Mesendoderm (in vitro differentiated cells): Measurements from ENCODE around the gene TLE6.
"Not testable (repeated sequence)": the region's sequence is repeated elsewhere in the genome, so short reads cannot be mapped to it uniquely, and the experiment has no call there.

Experiments
- DNase-seq: peaks from one replicate; pipeline ENCODE4 v3.0.0; 2013
- H2AK5ac ChIP-seq: 2 replicates; pipeline ENCODE4 v1.6.1; 2013; ENCODE audit warnings: low read length, inconsistent platforms
- H2BK120ac ChIP-seq: 2 replicates; pipeline ENCODE4 v1.6.1; 2013; ENCODE audit warnings: low read depth, mild to moderate bottlenecking, low read length, moderate library complexity, mixed read lengths
- H2BK15ac ChIP-seq: replicated peaks from 2 replicates; pipeline ENCODE4 v1.6.1; 2013; ENCODE audit warnings: low read depth, mild to moderate bottlenecking, moderate library complexity
- H2BK5ac ChIP-seq: 2 replicates; pipeline ENCODE4 v1.6.1; 2013; ENCODE audit warnings: low read length, inconsistent platforms
- H3K18ac ChIP-seq: 2 replicates; pipeline ENCODE4 v1.6.1; 2013; ENCODE audit warnings: mild to moderate bottlenecking, low read length, mixed read lengths
- H3K23ac ChIP-seq: one replicate; pipeline ENCODE4 v1.6.1; 2013; ENCODE audit warnings: low read length
- H3K27ac ChIP-seq: 2 replicates; pipeline ENCODE4 v1.5.1; 2013; ENCODE audit warnings: low read depth, mild to moderate bottlenecking, inconsistent platforms, low read length, moderate library complexity
- H3K27me3 ChIP-seq: 2 replicates; pipeline ENCODE4 v1.6.1; 2013; ENCODE audit warnings: low read length, control low read depth, mild to moderate bottlenecking, inconsistent platforms; ENCODE audit not compliant: insufficient read depth, poor library complexity
- H3K36me3 ChIP-seq: 2 replicates; pipeline ENCODE4 v1.6.1; 2013; ENCODE audit warnings: low read length, inconsistent platforms; ENCODE audit not compliant: control insufficient read depth, insufficient read depth
- H3K4ac ChIP-seq: one replicate; pipeline ENCODE4 v1.6.1; 2013; ENCODE audit warnings: low read depth, mild to moderate bottlenecking, low read length, moderate library complexity
- H3K4me1 ChIP-seq: 2 replicates; pipeline ENCODE4 v1.6.1; 2013; ENCODE audit warnings: low read depth, low read length, inconsistent platforms; ENCODE audit not compliant: control insufficient read depth
- H3K4me2 ChIP-seq: 2 replicates; pipeline ENCODE4 v1.6.1; 2013; ENCODE audit warnings: low read length
- H3K4me3 ChIP-seq: 2 replicates; pipeline ENCODE4 v1.5.1; 2013; ENCODE audit warnings: mild to moderate bottlenecking, low read length
- H3K56ac ChIP-seq: one replicate; pipeline ENCODE4 v1.6.1; 2013; ENCODE audit warnings: low read length
- H3K79me1 ChIP-seq: 2 replicates; pipeline ENCODE4 v1.6.1; 2013; ENCODE audit warnings: low read length, inconsistent platforms
- H3K79me2 ChIP-seq: 2 replicates; pipeline ENCODE4 v1.6.1; 2013; ENCODE audit warnings: mild to moderate bottlenecking, low read length; ENCODE audit not compliant: control insufficient read depth, insufficient read depth
- H3K9ac ChIP-seq: 2 replicates; pipeline ENCODE4 v1.6.1; 2013; ENCODE audit warnings: low read length, inconsistent platforms
- H4K5ac ChIP-seq: one replicate; pipeline ENCODE4 v1.6.1; 2013; ENCODE audit warnings: low read length
- H4K8ac ChIP-seq: one replicate; pipeline ENCODE4 v1.6.1; 2013; ENCODE audit warnings: low read depth, mild to moderate bottlenecking, control low read depth, low read length, moderate library complexity
- WGBS: extraction: QIAGEN DNeasy Blood & Tissue Kit; methylation state at CpG from one replicate; pipeline ENCODE4 v1.1.7; 2013; ENCODE audit warnings: low lambda C conversion rate, missing lambda C conversion rate; ENCODE audit not compliant: insufficient coverage; ENCODE audit errors: extremely low coverage; 5-methylcytosine and 5-hydroxymethylcytosine counted together

TLE6 gene

DNA sequence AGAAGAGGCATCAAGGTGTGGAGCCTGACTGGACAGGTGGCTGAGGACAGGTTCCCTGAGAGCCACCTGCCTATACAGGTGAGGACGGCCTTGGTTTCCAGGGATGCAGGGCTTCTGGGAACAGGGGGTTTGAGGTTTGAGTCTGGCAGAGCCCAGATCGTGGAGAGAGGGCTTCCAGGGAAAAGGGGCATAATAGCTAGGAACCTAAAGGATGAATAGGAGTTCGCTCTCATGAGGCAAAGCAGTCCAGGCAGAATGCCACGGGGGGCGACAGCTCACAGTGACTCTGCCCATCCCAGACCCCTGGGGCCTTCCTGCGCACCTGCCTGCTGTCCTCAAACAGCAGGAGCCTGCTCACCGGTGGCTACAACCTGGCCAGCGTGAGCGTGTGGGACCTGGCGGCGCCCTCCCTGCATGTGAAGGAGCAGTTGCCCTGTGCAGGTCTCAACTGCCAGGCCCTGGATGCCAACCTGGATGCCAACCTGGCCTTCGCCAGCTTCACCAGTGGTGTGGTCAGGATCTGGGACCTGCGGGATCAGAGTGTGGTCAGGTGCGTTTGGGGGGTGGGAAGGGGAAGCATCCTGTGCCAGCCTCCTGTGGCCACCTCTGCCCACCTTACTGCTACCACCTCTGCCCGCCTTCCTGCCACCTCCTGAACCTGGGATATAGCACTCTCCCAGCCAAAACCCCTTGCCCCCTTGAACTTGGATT, 12.0 kb downstream of the TLE6 start:
- Histone ChIP-seq H2BK5ac (no peak overlapping the region), H4K5ac (no peak overlapping the region), H3K27ac (no peak overlapping the region), H2BK15ac (no peak overlapping the region), H2BK120ac (no peak overlapping the region), H4K8ac (no peak overlapping the region), H3K18ac (no peak overlapping the region), H3K4me2 (no peak overlapping the region), H2AK5ac (no peak overlapping the region), H3K27me3 (peaks cover 4% of the 10 kb centered on the region), H3K4me3 (no peak overlapping the region), H3K9ac (no peak overlapping the region), H3K23ac (no peak overlapping the region), H3K36me3 (no peaks in the 10 kb centered on the region), H3K79me1 (no peaks in the 10 kb centered on the region), H3K56ac (no peak overlapping the region), H3K4me1 (no peaks in the 10 kb centered on the region), H3K79me2 (no peaks in the 10 kb centered on the region), H3K4ac (no peak overlapping the region)
- DNase-seq, result no peak
- WGBS, result no CpG with 5 or more reads among the region's 15 CpGs

DNA sequence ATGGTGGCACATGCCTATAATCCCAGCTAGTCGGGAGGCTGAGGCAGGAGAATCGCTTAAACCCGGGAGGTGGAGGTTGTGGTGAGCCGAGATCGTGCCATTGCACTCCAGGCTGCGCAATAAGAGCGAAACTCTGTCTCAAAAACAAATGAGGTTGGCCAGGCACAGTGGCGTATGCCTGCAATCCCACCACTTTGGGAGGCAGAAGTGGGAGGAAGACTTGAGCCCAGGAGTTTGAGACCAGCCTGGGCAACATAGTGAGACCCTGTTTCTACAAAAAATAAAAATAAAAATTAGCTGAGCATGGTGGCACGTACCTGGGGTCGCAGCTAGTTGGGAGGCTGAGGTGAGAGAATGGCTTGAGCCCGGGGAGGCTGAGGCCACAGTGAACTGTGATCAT, 15.0 kb downstream of the TLE6 start:
- not testable (repeated sequence) for H3K79me2 ChIP-seq, H3K9ac ChIP-seq, H3K56ac ChIP-seq, H2BK5ac ChIP-seq, H3K4ac ChIP-seq, H3K18ac ChIP-seq, H4K5ac ChIP-seq, DNase-seq, H2BK15ac ChIP-seq, H2BK120ac ChIP-seq, H2AK5ac ChIP-seq, H3K4me2 ChIP-seq, H3K27me3 ChIP-seq, H3K4me3 ChIP-seq, H3K23ac ChIP-seq, H3K36me3 ChIP-seq, H3K4me1 ChIP-seq, H3K79me1 ChIP-seq, H4K8ac ChIP-seq, H3K27ac ChIP-seq
- no CpG with 5 or more reads among the region's 11 CpGs for WGBS

DNA sequence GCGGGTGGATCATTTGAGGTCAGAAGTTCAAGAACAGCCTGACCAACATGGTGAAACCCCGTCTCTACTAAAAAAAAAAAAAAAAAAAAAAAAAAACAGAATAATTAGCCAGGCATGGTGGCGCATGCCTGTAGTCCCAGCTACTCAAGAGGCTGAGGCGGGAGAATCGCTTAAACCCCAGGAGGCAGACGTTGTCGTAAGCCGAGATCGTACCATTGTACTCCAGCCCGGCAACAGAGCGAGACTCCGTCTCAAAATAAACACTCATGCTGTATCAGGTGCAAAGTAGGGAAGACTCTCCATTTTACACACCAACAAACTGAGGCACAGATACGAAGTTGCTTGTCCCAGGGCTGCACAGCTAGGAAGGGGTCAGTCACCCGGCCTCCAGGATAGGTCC, 15.6 kb downstream of the TLE6 start:
- H3K79me1 ChIP-seq, result no peaks in the 10 kb centered on the region
- H2BK15ac ChIP-seq, result no peak overlapping the region
- H3K27me3 ChIP-seq, result peaks cover 2% of the 10 kb centered on the region
- H2BK5ac ChIP-seq, result no peak overlapping the region
- no peak overlapping the region for H3K18ac ChIP-seq
- H2AK5ac ChIP-seq, result no peak overlapping the region
- no peak overlapping the region for H3K4ac ChIP-seq
- H3K4me3 ChIP-seq, result no peak overlapping the region
- H3K9ac ChIP-seq, result no peak overlapping the region
- no peak overlapping the region for H3K27ac ChIP-seq
- WGBS, result no CpG with 5 or more reads among the region's 14 CpGs
- no peak overlapping the region for H3K4me2 ChIP-seq
- no peaks in the 10 kb centered on the region for H3K36me3 ChIP-seq
- no peak for DNase-seq
- no peak overlapping the region for H3K23ac ChIP-seq
- H3K56ac ChIP-seq, result no peak overlapping the region
- no peak overlapping the region for H4K8ac ChIP-seq
- H4K5ac ChIP-seq, result no peak overlapping the region
- H3K79me2 ChIP-seq, result no peaks in the 10 kb centered on the region
- no peak overlapping the region for H2BK120ac ChIP-seq
- H3K4me1 ChIP-seq, result no peaks in the 10 kb centered on the region

DNA sequence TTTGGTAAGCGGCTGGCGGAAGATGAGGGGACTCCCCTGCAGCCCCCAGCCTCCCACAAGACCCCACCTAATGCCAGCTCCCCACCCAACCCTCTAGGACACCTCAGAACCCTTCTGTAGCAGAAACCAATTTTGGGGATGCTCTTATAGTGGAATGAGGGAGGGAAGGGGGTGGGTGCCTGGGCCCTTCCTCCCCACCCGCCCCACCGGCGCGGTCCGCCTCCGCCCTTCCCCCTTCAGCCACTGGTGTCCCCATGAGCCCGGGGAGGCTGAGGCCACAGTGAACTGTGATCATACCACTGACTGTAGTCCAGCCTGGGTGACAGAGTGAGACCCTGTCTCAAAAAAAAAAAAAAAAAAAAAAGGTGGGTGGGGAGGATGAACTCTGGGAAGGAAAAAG, 16.2 kb downstream of the TLE6 start:
- Histone ChIP-seq H3K4me1 (no peaks in the 10 kb centered on the region), H3K4ac (no peak overlapping the region), H3K23ac (no peak overlapping the region), H3K27me3 (peaks cover 1% of the 10 kb centered on the region), H2BK5ac (no peak overlapping the region), H3K9ac (no peak overlapping the region), H3K56ac (no peak overlapping the region), H4K5ac (no peak overlapping the region), H2BK15ac (no peak overlapping the region), H4K8ac (no peak overlapping the region), H3K18ac (no peak overlapping the region), H3K27ac (no peak overlapping the region), H2AK5ac (no peak overlapping the region), H3K79me1 (no peaks in the 10 kb centered on the region), H3K36me3 (no peaks in the 10 kb centered on the region), H2BK120ac (no peak overlapping the region), H3K4me3 (no peak overlapping the region), H3K79me2 (no peaks in the 10 kb centered on the region), H3K4me2 (no peak overlapping the region)
- WGBS, result no CpG with 5 or more reads among the region's 9 CpGs
- no peak for DNase-seq

DNA sequence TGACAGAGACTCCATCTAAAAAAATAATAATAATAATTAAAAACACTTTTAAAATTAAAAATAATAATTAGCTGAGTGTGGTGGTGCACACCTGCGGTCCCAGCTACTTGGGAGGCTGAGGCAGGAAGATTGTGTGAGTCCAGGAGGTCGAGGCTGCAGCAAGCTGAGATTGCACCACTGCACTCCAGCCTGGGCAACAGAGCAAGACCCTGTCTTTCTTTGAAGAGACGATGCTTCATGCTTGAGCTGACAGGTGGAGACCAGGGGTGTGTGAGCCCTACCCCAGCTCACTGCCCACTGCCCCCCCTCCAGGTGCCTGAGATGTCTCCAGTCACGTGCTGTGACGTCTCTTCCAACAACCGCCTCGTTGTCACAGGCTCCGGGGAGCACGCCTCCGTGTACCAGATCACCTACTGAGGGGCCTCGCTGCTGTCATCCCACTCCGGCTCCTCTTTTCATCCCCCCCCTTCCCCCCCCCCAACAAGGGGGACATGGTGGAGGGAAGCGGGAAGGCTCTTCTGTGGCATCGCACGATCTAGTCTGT, 17.3 kb downstream of the TLE6 start:
- Histone ChIP-seq H3K18ac (no peak overlapping the region), H2BK15ac (no peak overlapping the region), H2BK5ac (no peak overlapping the region), H3K9ac (no peak overlapping the region), H3K56ac (no peak overlapping the region), H4K5ac (no peak overlapping the region), H3K23ac (no peak overlapping the region), H3K4me1 (no peaks in the 10 kb centered on the region), H3K79me2 (no peaks in the 10 kb centered on the region), H3K4me3 (no peak overlapping the region), H3K79me1 (no peaks in the 10 kb centered on the region), H3K4me2 (no peak overlapping the region), H2AK5ac (no peak overlapping the region), H3K27me3 (no peaks in the 10 kb centered on the region), H3K36me3 (no peaks in the 10 kb centered on the region), H3K4ac (no peak overlapping the region), H3K27ac (no peak overlapping the region), H2BK120ac (no peak overlapping the region), H4K8ac (no peak overlapping the region)
- WGBS, result no CpG with 5 or more reads among the region's 15 CpGs
- DNase-seq, result no peak

DNA sequence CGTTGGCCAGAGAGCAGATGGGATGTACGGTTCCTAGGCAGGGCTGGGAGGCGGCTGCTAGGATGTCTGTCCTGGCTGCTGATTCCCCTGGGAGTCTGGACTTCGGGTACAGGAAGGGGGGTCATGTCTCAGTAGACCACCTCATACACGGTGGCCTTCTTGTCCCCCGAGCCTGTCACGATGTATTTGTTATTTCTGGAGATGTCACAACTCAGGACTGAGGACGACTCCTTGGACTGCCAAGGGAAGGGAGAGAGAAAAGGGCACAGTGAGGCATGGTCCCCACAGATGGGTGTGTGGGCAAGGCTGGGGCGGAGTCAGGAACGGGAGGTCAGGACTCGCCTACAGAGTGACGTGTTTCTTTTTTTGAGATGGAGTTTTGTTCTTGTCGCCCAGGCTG, 20.4 kb downstream of the TLE6 start:
- no peak overlapping the region for H3K4ac ChIP-seq
- H3K27me3 ChIP-seq, result no peaks in the 10 kb centered on the region
- H3K79me1 ChIP-seq, result no peaks in the 10 kb centered on the region
- H3K4me3 ChIP-seq, result no peak overlapping the region
- no CpG with 5 or more reads among the region's 13 CpGs for WGBS
- H2AK5ac ChIP-seq, result no peak overlapping the region
- H3K4me2 ChIP-seq, result no peak overlapping the region
- no peak overlapping the region for H3K23ac ChIP-seq
- no peak overlapping the region for H4K8ac ChIP-seq
- no peaks in the 10 kb centered on the region for H3K79me2 ChIP-seq
- no peak overlapping the region for H4K5ac ChIP-seq
- H2BK15ac ChIP-seq, result no peak overlapping the region
- H3K4me1 ChIP-seq, result no peaks in the 10 kb centered on the region
- H3K18ac ChIP-seq, result no peak overlapping the region
- no peak overlapping the region for H3K56ac ChIP-seq
- no peak overlapping the region for H3K27ac ChIP-seq
- H3K36me3 ChIP-seq, result no peaks in the 10 kb centered on the region
- no peak overlapping the region for H3K9ac ChIP-seq
- H2BK5ac ChIP-seq, result no peak overlapping the region
- no peak overlapping the region for H2BK120ac ChIP-seq
- DNase-seq, result no peak
